GM10266 (cell line): ENCODE data around the gene NMRAL1.

Experiments
- DNase-seq: peaks from one replicate; pipeline ENCODE4 v3.0.0; 2012; ENCODE audit errors: extremely low spot score
- CTCF ChIP-seq: IDR thresholded peaks from 2 replicates; pipeline ENCODE4 v1.5.1; 2012; ENCODE audit warnings: mild to moderate bottlenecking, low read depth; ENCODE audit not compliant: control insufficient read depth, insufficient read depth; ENCODE audit errors: missing control alignments

NMRAL1 gene

GRCh38 chr16:4491898-4492297 lies 17.5 kb upstream of the NMRAL1 start:
- no peak for DNase-seq
- no peak for TF ChIP-seq CTCF

- TF ChIP-seq CTCF = no peak
These were observed 14.6 kb upstream of the NMRAL1 start for GRCh38 chr16:4489030-4489429.

GRCh38 chr16:4488499-4488967 lies 14.1 kb upstream of the NMRAL1 start:
- TF ChIP-seq CTCF = no peak

More at GRCh38 chr16:4489030-4489429, 14.6 kb upstream of the NMRAL1 start:
- no peak for DNase-seq

GRCh38 chr16:4487955-4488498 lies 13.6 kb upstream of the NMRAL1 start:
- TF ChIP-seq CTCF = no peak
- no peak for DNase-seq

More at GRCh38 chr16:4488499-4488967, 14.1 kb upstream of the NMRAL1 start:
- DNase-seq = no peak

- TF ChIP-seq CTCF = no peak
- no peak for DNase-seq
These were observed 11.9 kb upstream of the NMRAL1 start for GRCh38 chr16:4486126-4486893.

- no peak for DNase-seq
- TF ChIP-seq CTCF = no peak
These were observed 7.5 kb upstream of the NMRAL1 start for GRCh38 chr16:4481963-4482362.

- TF ChIP-seq CTCF = no peak
- DNase-seq = no peak
These were observed 7.1 kb upstream of the NMRAL1 start for GRCh38 chr16:4481526-4481925.
